Measurements from ENCODE around the gene SREBF1. TPM values are rescaled to one million over a fixed set of nuclear protein-coding genes. Genes with fewer than 3 reads are reported as not detected.
A peak's percentile ranks its signal among the peaks of the same experiment; 100 is the strongest.

SREBF1 gene
- total and polyA plus RNA-seq, 4 donors, result 68.4 to 134 (median 80.7) TPM

DNA sequence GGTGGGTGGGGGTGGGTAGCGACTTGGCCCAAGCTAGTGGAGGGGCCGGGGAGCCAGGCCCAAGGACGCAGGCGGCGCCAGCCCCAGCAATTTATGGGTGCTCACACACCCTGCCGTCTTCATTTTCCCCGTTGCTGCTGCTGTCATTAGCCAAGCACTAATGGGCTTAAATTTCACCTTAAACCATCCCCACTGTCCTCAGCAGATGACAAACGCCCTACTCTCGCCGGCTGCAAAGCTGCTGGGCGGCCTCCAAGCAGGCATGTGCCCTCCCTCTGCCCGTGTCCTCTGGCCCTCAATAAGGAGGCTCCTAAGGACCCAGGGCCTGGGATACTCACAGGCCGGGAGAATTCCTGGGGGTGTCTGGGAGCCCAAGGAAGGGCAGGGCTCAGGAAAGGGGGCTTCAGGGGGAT lies 66.1 kb downstream of the SREBF1 start:
- Histone ChIP-seq H3K4me3 (no peak overlapping the region), H3K4me1 (ENCODE audit: control insufficient read depth in 5 of 5, insufficient read depth in 5 of 5, low read length in 5 of 5) (peaks cover 12 to 67% (median 33%) of the 10 kb centered on the region in 5 donors), H3K9ac (ENCODE audit: insufficient read depth in 1 of 2, low read length in 2 of 2) (no peak overlapping the region), H3K27me3 (ENCODE audit: control insufficient read depth in 3 of 3, insufficient read depth in 3 of 3, low read length in 2 of 3) (no peaks in the 10 kb centered on the region), H3K9me3 (ENCODE audit: control insufficient read depth in 4 of 4, insufficient read depth in 3 of 4, low read length in 3 of 4) (no peaks in the 10 kb centered on the region), H3K36me3 (ENCODE audit: control insufficient read depth in 4 of 4, insufficient read depth in 4 of 4, low read length in 4 of 4) (no peaks in the 10 kb centered on the region), H3K27ac (ENCODE audit: low read depth in 1 of 2, low read length in 1 of 2) (peak overlapping the region in 1 of 2 donors; percentile 50)
- WGBS, 2 donors, result 85 to 91% methylated on average over 13 of the region's 13 CpGs
- TF ChIP-seq, protein P1, sequence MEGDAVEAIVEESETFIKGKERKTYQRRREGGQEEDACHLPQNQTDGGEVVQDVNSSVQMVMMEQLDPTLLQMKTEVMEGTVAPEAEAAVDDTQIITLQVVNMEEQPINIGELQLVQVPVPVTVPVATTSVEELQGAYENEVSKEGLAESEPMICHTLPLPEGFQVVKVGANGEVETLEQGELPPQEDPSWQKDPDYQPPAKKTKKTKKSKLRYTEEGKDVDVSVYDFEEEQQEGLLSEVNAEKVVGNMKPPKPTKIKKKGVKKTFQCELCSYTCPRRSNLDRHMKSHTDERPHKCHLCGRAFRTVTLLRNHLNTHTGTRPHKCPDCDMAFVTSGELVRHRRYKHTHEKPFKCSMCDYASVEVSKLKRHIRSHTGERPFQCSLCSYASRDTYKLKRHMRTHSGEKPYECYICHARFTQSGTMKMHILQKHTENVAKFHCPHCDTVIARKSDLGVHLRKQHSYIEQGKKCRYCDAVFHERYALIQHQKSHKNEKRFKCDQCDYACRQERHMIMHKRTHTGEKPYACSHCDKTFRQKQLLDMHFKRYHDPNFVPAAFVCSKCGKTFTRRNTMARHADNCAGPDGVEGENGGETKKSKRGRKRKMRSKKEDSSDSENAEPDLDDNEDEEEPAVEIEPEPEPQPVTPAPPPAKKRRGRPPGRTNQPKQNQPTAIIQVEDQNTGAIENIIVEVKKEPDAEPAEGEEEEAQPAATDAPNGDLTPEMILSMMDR (IDR thresholded peaks at IDR 0.05; ENCODE audit: control extremely low read depth, extremely low read depth), result no peak
- ATAC-seq (ENCODE audit: insufficient read depth, low FRiP score) (no peak), DNase-seq (no peak)

DNA sequence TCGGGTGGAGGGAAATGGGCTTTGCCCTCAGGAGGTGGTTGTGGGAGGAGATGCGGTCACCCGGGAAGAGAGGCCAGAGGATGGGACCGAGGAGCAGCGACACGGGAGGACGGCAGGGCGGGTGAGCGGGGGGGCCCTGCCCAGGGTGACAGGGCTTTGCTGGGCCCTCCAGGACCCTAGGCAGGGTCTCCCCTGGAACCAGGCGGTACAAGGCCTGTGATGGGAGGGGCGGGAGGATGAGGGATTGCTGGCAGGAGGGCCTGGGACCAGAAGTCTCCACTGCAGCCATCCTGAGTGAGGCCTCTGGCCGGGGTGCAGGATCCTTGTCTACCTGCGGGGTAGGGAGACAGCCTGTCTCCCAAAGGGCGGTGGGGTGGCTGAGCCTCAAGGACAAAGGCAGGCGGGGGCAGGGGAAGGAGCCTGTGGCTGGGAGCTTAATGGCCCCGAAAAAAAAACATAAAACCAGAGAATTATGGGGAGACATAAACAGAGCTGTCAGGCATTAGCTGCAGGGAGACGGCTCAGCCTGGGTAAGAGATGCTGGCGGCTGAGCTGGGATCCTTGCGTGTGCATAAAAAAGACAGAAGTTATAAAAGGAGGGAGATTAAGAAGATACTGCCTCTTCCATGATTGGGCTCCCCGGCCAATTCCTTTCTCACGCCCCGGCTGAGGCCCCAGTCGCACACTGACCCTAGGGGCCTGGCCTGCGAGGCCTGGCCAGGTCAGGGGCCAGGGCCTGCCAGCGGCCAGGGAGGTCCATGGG lies 66.7 kb downstream of the SREBF1 start:
- peaks cover 0 to 4% (median 2%) of the 10 kb centered on the region in 4 donors for H3K36me3 ChIP-seq (ENCODE audit: control insufficient read depth in 4 of 4, insufficient read depth in 4 of 4, low read length in 4 of 4)
- TF ChIP-seq, protein P1 (IDR thresholded peaks at IDR 0.05; ENCODE audit: control extremely low read depth, extremely low read depth), result no peak
- DNase-seq (peak in 2 of 3 donors; percentile 61 to 74), ATAC-seq (ENCODE audit: insufficient read depth, low FRiP score) (no peak)
- 84 to 92% methylated on average over 25 of the region's 25 CpGs for WGBS, 2 donors
- no peak overlapping the region for H3K9ac ChIP-seq (ENCODE audit: insufficient read depth in 1 of 2, low read length in 2 of 2)
- peak overlapping the region; percentile 1 to 50 for H3K27ac ChIP-seq (ENCODE audit: low read depth in 1 of 2, low read length in 1 of 2)
- peaks cover 12 to 70% (median 36%) of the 10 kb centered on the region in 5 donors for H3K4me1 ChIP-seq (ENCODE audit: control insufficient read depth in 5 of 5, insufficient read depth in 5 of 5, low read length in 5 of 5)
- H3K27me3 ChIP-seq (ENCODE audit: control insufficient read depth in 3 of 3, insufficient read depth in 3 of 3, low read length in 2 of 3), result no peaks in the 10 kb centered on the region
- no peaks in the 10 kb centered on the region for H3K9me3 ChIP-seq (ENCODE audit: control insufficient read depth in 4 of 4, insufficient read depth in 3 of 4, low read length in 3 of 4)
- H3K4me3 ChIP-seq, result no peak overlapping the region

GRCh38 chr17:17768424-17769088 lies 68.2 kb downstream of the SREBF1 start:
- no peaks in the 10 kb centered on the region for H3K9me3 ChIP-seq (ENCODE audit: control insufficient read depth in 4 of 4, insufficient read depth in 3 of 4, low read length in 3 of 4)
- H3K36me3 ChIP-seq (ENCODE audit: control insufficient read depth in 4 of 4, insufficient read depth in 4 of 4, low read length in 4 of 4), result peaks cover 0 to 6% (median 2%) of the 10 kb centered on the region in 4 donors
- TF ChIP-seq, protein P1 (IDR thresholded peaks at IDR 0.05; ENCODE audit: control extremely low read depth, extremely low read depth), result no peak
- no peak overlapping the region for H3K27ac ChIP-seq (ENCODE audit: low read depth in 1 of 2, low read length in 1 of 2)
- 40 to 49% methylated on average over 14 of the region's 14 CpGs for WGBS, 2 donors
- H3K27me3 ChIP-seq (ENCODE audit: control insufficient read depth in 3 of 3, insufficient read depth in 3 of 3, low read length in 2 of 3), result no peaks in the 10 kb centered on the region
- DNase-seq (no peak), ATAC-seq (ENCODE audit: insufficient read depth, low FRiP score) (no peak)
- H3K4me1 ChIP-seq (ENCODE audit: control insufficient read depth in 5 of 5, insufficient read depth in 5 of 5, low read length in 5 of 5), result peaks cover 12 to 62% (median 36%) of the 10 kb centered on the region in 5 donors
- H3K9ac ChIP-seq (ENCODE audit: insufficient read depth in 1 of 2, low read length in 2 of 2), result peak overlapping the region in 1 of 2 donors; percentile 38
- no peak overlapping the region for H3K4me3 ChIP-seq

Data from lung (tissue), 12 donors.